ENCODE results near the gene EIF2S1.

EIF2S1 gene

DNA sequence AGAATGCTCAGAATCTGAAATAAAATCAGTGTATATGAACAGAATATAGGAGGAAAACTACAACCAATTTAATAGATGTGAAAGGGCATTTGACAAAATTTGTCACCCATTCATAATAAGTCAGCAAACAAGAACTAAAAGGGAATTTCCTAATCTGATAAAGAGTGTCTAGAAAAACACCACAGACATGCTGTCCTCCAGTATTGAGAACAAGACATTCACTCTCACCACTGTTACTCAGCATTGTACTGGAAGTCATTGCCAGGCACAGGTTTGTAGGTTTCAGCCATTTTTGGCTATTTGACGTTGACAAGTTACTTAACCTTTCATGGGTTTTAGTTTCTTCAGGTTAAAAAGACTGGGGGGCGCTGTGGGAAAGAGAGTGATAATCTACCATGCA lies 13.2 kb downstream of the EIF2S1 start:
- no peak overlapping the region for H3K9ac ChIP-seq (ENCODE audit: low read length)

GRCh38 chr14:67377916-67378315 lies 17.8 kb downstream of the EIF2S1 start:
- Histone ChIP-seq H3K9ac (ENCODE audit: low read length) (no peak overlapping the region), H3K9me3 (ENCODE audit: control insufficient read depth, low read length) (no peaks in the 10 kb centered on the region), H3K4me3 (ENCODE audit: low read length) (no peak overlapping the region), H3K4me1 (ENCODE audit: control insufficient read depth, insufficient read depth, low read length) (no peaks in the 10 kb centered on the region), H3K36me3 (ENCODE audit: control insufficient read depth, insufficient read depth, low read length, severe bottlenecking) (peaks cover 97% of the 10 kb centered on the region), H3K27me3 (replicated peaks; ENCODE audit: control insufficient read depth, insufficient read depth, low read length) (no peaks in the 10 kb centered on the region)
- DNase-seq (ENCODE audit: low read depth) = no peak

More for the DNA sequence above, 13.2 kb downstream of the EIF2S1 start:
- H3K36me3 ChIP-seq (ENCODE audit: control insufficient read depth, insufficient read depth, low read length, severe bottlenecking) = peaks cover 97% of the 10 kb centered on the region
- H3K9me3 ChIP-seq (ENCODE audit: control insufficient read depth, low read length) = no peaks in the 10 kb centered on the region
- DNase-seq (ENCODE audit: low read depth) = no peak
- peaks cover 14% of the 10 kb centered on the region for H3K4me1 ChIP-seq (ENCODE audit: control insufficient read depth, insufficient read depth, low read length)
- no peaks in the 10 kb centered on the region for H3K27me3 ChIP-seq (replicated peaks; ENCODE audit: control insufficient read depth, insufficient read depth, low read length)
- no peak overlapping the region for H3K4me3 ChIP-seq (ENCODE audit: low read length)

DNA sequence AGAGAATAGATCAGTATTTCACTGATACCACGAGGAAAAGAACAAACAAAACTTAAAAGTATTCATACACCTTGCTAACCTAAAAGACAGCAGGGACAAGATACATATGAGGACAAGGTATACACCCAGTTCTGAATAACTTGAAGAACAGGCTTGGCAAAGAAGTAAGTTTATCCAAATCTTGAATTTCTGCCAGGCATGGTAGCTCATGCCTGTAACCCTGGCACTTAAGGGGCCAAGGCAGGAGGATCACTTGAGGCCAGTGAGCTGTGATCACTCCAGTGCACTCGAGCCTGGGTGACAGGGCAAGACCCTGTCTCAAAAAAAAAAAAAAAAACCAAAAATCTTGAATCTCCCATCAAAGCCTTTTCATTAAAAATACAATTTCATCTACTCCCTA lies 25.0 kb downstream of the EIF2S1 start:
- H3K36me3 ChIP-seq (ENCODE audit: control insufficient read depth, insufficient read depth, low read length, severe bottlenecking) = peaks cover 66% of the 10 kb centered on the region
- no peak for DNase-seq (ENCODE audit: low read depth)
- H3K4me1 ChIP-seq (ENCODE audit: control insufficient read depth, insufficient read depth, low read length) = peaks cover 8% of the 10 kb centered on the region

GRCh38 chr14:67385618-67386017 lies 25.5 kb downstream of the EIF2S1 start:
- H3K9ac ChIP-seq (ENCODE audit: low read length) = no peak overlapping the region
- DNase-seq (ENCODE audit: low read depth) = no peak
- H3K9me3 ChIP-seq (ENCODE audit: control insufficient read depth, low read length) = no peaks in the 10 kb centered on the region
- H3K36me3 ChIP-seq (ENCODE audit: control insufficient read depth, insufficient read depth, low read length, severe bottlenecking) = peaks cover 61% of the 10 kb centered on the region
- H3K4me1 ChIP-seq (ENCODE audit: control insufficient read depth, insufficient read depth, low read length) = peaks cover 8% of the 10 kb centered on the region
- no peak overlapping the region for H3K4me3 ChIP-seq (ENCODE audit: low read length)
- H3K27me3 ChIP-seq (replicated peaks; ENCODE audit: control insufficient read depth, insufficient read depth, low read length) = no peaks in the 10 kb centered on the region

More for the DNA sequence above, 25.0 kb downstream of the EIF2S1 start:
- Histone ChIP-seq H3K4me3 (ENCODE audit: low read length) (no peak overlapping the region), H3K9ac (ENCODE audit: low read length) (no peak overlapping the region), H3K9me3 (ENCODE audit: control insufficient read depth, low read length) (no peaks in the 10 kb centered on the region), H3K27me3 (replicated peaks; ENCODE audit: control insufficient read depth, insufficient read depth, low read length) (no peaks in the 10 kb centered on the region)

DNA sequence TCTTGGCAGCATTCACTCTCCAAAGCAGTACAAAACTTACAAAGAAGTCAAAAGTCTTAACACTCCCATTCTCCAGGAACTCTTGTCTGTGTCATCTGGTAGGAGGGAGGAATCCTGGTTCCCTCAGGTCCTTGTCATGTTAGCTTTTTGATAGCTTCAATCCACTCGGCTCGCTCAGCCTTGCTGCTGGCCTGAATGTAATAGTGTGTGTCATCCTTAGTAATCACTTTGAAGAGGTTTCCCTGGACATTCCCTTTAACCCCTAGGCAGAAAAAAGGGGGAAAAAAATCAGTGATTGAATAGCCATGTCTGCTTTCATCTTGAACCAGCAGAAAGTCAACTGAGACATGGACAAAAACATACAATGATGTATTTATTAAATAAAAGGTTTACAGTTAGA lies 27.1 kb downstream of the EIF2S1 start:
- no peak overlapping the region for H3K4me3 ChIP-seq (ENCODE audit: low read length)
- H3K36me3 ChIP-seq (ENCODE audit: control insufficient read depth, insufficient read depth, low read length, severe bottlenecking) = peaks cover 45% of the 10 kb centered on the region
- no peaks in the 10 kb centered on the region for H3K9me3 ChIP-seq (ENCODE audit: control insufficient read depth, low read length)
- no peak for DNase-seq (ENCODE audit: low read depth)
- H3K27me3 ChIP-seq (replicated peaks; ENCODE audit: control insufficient read depth, insufficient read depth, low read length) = no peaks in the 10 kb centered on the region
- no peak overlapping the region for H3K9ac ChIP-seq (ENCODE audit: low read length)
- peaks cover 8% of the 10 kb centered on the region for H3K4me1 ChIP-seq (ENCODE audit: control insufficient read depth, insufficient read depth, low read length)

- H3K9me3 ChIP-seq (ENCODE audit: control insufficient read depth, low read length) = no peaks in the 10 kb centered on the region
- H3K4me3 ChIP-seq (ENCODE audit: low read length) = no peak overlapping the region
- DNase-seq (ENCODE audit: low read depth) = no peak
- H3K4me1 ChIP-seq (ENCODE audit: control insufficient read depth, insufficient read depth, low read length) = peaks cover 8% of the 10 kb centered on the region
- H3K9ac ChIP-seq (ENCODE audit: low read length) = no peak overlapping the region
- no peaks in the 10 kb centered on the region for H3K27me3 ChIP-seq (replicated peaks; ENCODE audit: control insufficient read depth, insufficient read depth, low read length)
- peaks cover 25% of the 10 kb centered on the region for H3K36me3 ChIP-seq (ENCODE audit: control insufficient read depth, insufficient read depth, low read length, severe bottlenecking)
These were observed 29.1 kb downstream of the EIF2S1 start for GRCh38 chr14:67389275-67389674.

DNA sequence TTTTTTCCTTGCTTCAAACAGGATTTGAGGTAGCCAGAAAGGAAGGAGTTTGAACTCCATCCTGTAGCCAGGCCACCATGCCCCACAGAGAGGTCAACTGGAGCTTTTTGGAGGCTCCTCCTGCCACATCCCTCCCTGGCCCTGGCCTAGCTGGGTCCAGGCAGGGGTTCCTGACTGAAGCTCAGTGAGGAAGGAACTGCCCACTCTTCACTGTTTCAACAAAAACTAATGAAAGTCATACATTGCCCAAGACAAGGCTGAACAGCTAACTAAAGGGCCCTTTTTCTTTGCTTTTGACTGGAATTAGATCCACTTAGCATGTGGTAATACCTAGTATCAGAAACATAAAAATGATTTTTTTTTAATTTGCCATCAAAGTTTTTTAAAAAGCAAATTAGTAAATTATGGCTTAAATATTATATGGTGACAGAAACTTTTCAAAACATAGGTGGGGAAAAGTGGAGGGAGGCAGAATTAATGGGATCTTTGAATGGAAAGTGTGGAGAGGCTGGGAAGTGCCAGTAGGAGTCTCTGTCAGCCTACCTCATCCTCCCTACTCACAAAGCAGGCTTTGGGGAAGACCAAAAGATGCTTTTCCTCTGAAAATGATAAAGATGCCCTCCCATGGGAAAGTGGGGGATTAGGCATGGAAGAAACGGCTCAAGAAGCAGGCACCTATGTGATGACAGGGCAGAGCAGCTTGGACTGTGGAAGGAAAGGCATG lies 29.8 kb downstream of the EIF2S1 start:
- H3K9ac ChIP-seq (ENCODE audit: low read length) = no peak overlapping the region
- H3K36me3 ChIP-seq (ENCODE audit: control insufficient read depth, insufficient read depth, low read length, severe bottlenecking) = peaks cover 18% of the 10 kb centered on the region
- no peaks in the 10 kb centered on the region for H3K9me3 ChIP-seq (ENCODE audit: control insufficient read depth, low read length)
- H3K4me3 ChIP-seq (ENCODE audit: low read length) = no peak overlapping the region
- DNase-seq (ENCODE audit: low read depth) = no peak
- no peaks in the 10 kb centered on the region for H3K27me3 ChIP-seq (replicated peaks; ENCODE audit: control insufficient read depth, insufficient read depth, low read length)
- peaks cover 8% of the 10 kb centered on the region for H3K4me1 ChIP-seq (ENCODE audit: control insufficient read depth, insufficient read depth, low read length)

DNA sequence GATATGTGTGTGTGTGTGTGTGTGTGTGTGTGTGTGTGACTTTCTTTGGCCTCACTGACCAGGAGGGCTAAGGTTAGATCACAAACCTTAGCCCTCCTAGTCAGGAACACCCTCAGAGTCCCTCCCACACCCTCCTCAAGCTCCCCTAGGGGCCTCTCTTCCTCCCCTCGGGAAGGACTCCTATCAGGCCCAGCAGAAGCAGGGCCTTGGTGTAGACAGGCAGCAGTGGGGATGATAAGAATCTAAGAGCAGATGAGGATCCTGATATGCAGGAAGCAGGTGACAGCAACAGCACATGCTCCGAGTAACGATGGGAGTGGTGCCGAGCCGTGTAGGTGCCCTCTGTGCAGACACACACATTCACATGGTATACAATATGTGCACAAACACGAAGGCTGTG lies 31.1 kb downstream of the EIF2S1 start:
- Histone ChIP-seq H3K36me3 (ENCODE audit: control insufficient read depth, insufficient read depth, low read length, severe bottlenecking) (peaks cover 5% of the 10 kb centered on the region), H3K9me3 (ENCODE audit: control insufficient read depth, low read length) (no peaks in the 10 kb centered on the region), H3K4me1 (ENCODE audit: control insufficient read depth, insufficient read depth, low read length) (peaks cover 8% of the 10 kb centered on the region), H3K4me3 (ENCODE audit: low read length) (no peak overlapping the region), H3K9ac (ENCODE audit: low read length) (no peak overlapping the region), H3K27me3 (replicated peaks; ENCODE audit: control insufficient read depth, insufficient read depth, low read length) (no peaks in the 10 kb centered on the region)
- no peak for DNase-seq (ENCODE audit: low read depth)

DNA sequence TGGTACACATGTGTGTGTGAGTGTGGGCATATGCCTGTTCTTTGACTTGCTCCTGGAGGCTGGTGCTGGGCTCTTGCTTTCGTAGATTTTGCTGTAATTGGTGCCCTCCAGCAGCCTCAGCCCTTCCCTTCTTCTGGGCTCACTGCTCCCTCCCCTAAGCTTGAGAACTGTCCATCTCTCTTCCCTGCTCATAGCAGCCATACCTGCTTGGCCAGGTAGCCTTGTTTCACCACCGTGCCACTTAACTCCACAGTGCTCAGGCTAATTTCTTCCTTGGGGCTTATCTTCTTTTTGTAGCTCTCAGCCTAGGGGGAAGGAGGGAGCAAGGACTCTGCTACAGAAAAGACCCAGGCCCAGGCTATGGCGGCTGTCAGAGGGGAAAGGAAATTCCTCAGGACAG lies 32.0 kb downstream of the EIF2S1 start:
- DNase-seq (ENCODE audit: low read depth) = no peak
- Histone ChIP-seq H3K36me3 (ENCODE audit: control insufficient read depth, insufficient read depth, low read length, severe bottlenecking) (no peaks in the 10 kb centered on the region), H3K9me3 (ENCODE audit: control insufficient read depth, low read length) (no peaks in the 10 kb centered on the region), H3K4me3 (ENCODE audit: low read length) (no peak overlapping the region), H3K4me1 (ENCODE audit: control insufficient read depth, insufficient read depth, low read length) (peaks cover 5% of the 10 kb centered on the region), H3K27me3 (replicated peaks; ENCODE audit: control insufficient read depth, insufficient read depth, low read length) (no peaks in the 10 kb centered on the region), H3K9ac (ENCODE audit: low read length) (no peak overlapping the region)

DNA sequence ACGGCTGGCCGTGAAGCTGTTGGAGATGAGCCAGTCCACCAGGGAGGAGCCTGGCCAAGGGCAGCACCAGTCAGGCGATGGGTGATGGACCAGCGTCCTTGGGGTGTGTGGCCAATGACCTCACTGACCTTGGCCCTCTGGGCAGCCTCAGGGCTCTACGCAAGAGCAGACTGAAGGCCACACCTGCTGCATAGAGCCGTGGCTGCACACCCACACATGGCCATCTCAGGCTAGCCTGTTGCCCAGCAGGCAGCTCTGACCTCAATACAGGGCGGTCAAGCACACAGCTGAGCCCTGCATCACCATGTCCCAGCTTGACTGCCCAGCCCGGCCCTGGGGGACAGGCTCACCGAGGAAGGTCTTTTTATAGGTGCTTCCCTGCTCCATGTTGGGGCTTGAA lies 32.7 kb downstream of the EIF2S1 start:
- Histone ChIP-seq H3K4me1 (ENCODE audit: control insufficient read depth, insufficient read depth, low read length) (peaks cover 5% of the 10 kb centered on the region), H3K27me3 (replicated peaks; ENCODE audit: control insufficient read depth, insufficient read depth, low read length) (no peaks in the 10 kb centered on the region), H3K9me3 (ENCODE audit: control insufficient read depth, low read length) (no peaks in the 10 kb centered on the region), H3K4me3 (ENCODE audit: low read length) (no peak overlapping the region), H3K9ac (ENCODE audit: low read length) (no peak overlapping the region), H3K36me3 (ENCODE audit: control insufficient read depth, insufficient read depth, low read length, severe bottlenecking) (no peaks in the 10 kb centered on the region)
- no peak for DNase-seq (ENCODE audit: low read depth)

DNA sequence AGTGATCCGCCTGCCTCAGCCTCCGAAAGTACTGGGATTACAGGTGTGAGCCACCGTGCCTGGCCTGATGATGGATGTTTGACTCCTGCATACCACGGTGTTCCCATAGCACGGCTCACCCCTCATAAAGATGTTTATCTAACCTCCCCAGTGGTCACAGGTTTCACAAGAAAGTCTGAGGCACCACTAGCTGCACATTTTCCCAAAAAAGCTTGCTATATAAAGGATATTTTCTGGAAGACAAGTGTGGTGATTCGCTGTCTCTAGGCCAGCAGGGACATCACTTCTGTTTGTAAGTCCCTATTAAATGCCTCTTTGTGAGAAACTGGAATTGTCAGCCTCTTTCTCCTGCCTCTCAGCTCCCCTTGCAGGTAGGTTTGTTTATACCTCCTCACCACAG lies 33.6 kb downstream of the EIF2S1 start:
- Histone ChIP-seq H3K4me1 (ENCODE audit: control insufficient read depth, insufficient read depth, low read length) (peaks cover 5% of the 10 kb centered on the region), H3K9me3 (ENCODE audit: control insufficient read depth, low read length) (no peaks in the 10 kb centered on the region), H3K4me3 (ENCODE audit: low read length) (no peak overlapping the region), H3K9ac (ENCODE audit: low read length) (no peak overlapping the region), H3K36me3 (ENCODE audit: control insufficient read depth, insufficient read depth, low read length, severe bottlenecking) (no peaks in the 10 kb centered on the region), H3K27me3 (replicated peaks; ENCODE audit: control insufficient read depth, insufficient read depth, low read length) (no peaks in the 10 kb centered on the region)
- DNase-seq (ENCODE audit: low read depth) = no peak
